Glomerular endothelial cell (primary cell): ENCODE results near the gene SNAPIN. TPM values are rescaled to one million over a fixed set of nuclear protein-coding genes. Genes with fewer than 3 reads are reported as not detected.
A peak's percentile ranks its signal among the peaks of the same experiment; 100 is the strongest.
"Not testable (repeated sequence)": the region's sequence is repeated elsewhere in the genome, so short reads cannot be mapped to it uniquely, and the experiment has no call there.

ENCODE experiments used
- DNase-seq: peaks from one replicate; pipeline ENCODE4 v3.0.0-alpha.2; 2011; ENCODE audit warnings: low read depth, low spot score; ENCODE audit errors: extremely low read depth
- total RNA-seq: library from RNA; depleted of rRNA; stranded (reverse); fragments of >200 nt; gene quantifications from 2 replicates; pipeline ENCODE4 v1.2.3, GENCODE V29; 2015

Gene SNAPIN
- total RNA-seq, 1 donor from 2014 or later = 41.4 TPM

GRCh38 chr1:153646672-153647345 is 11.7 kb upstream of the SNAPIN start:
- no peak for DNase-seq

GRCh38 chr1:153647346-153647714 is 11.2 kb upstream of the SNAPIN start:
- no peak for DNase-seq

- DNase-seq = no peak
Measured at GRCh38 chr1:153648000-153648643, 10.4 kb upstream of the SNAPIN start.

GRCh38 chr1:153649137-153649862 is 9.2 kb upstream of the SNAPIN start:
- DNase-seq = no peak

DNA sequence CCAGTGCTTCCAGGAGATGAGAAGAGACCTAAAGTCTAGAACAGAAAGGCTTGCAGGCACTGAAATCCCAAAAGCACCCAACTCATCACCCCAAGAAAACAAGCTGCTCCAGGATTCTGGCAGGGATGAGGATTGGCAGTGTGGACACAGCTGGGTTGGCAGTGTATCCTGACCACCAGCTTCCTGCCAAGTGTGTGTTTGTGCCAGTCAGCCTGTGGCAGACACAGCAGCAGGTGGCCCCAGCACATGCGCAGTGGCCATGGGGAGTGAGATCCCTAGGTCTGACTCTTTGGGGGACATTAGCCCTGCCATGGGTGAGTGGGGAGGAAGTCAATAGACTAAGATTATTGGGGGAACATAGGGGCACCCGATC is 8.7 kb upstream of the SNAPIN start:
- DNase-seq = no peak

DNA sequence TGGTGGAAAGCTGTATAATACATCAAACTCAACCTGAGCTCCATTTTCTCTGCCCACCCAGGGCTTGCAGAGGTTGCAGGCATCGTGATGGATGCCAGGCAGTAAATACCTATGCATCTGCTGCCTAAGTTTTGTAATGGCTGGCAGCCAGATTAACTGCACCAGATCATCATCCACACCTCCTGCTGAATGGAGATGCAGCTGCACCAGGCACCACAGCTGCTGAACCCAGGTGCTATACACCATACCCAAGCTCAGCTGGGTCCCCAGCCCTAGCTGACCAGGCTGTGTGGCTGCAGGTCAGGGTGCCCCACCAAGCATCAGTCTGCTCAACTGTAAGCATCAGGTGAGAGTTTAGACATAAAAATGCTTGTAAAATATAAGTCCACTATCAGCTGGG is 6.7 kb upstream of the SNAPIN start:
- DNase-seq = no peak

GRCh38 chr1:153652805-153653500 is 5.5 kb upstream of the SNAPIN start:
- DNase-seq = no peak

DNA sequence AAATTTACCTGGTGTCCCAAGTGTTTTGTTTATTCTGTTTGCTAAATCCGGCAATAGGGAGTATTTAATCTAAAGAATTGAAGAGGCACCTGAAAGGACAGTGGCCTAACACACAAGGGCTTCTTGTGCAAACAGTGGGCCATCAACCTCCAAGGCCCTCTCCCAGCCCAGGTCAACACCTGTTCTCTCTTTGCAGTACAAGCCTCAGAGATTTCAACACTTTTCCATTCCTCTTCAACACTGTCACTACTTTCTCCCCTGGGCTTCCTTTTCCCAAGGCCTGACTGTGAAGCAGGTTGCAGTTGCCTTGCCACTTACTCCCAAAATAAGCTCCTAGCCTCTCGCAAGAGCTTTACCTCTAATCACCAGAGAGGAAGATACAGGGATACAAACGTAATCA is 3.2 kb upstream of the SNAPIN start:
- DNase-seq = no peak

GRCh38 chr1:153659175-153659534 is 652 bp downstream of the SNAPIN start:
- DNase-seq = no peak

DNA sequence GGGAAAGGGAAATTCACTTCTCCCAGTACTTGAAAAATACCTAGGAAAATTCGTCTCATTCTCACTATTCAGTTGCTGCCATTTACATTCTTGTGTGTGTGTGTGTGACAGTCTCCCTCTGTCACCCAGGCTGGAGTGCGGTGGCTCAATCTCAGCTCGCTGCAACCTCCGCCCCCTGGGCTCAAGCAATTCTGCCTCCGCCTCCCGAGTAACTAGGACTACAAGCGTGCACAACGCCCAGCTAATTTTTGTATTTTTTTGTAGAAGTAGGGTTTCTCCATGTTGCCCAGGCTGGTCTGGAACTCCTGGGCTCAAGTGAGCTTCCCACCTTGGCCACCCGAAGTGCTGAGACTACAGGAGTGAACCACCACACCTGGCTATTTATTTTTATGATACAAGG is 1.2 kb downstream of the SNAPIN start:
- no peak for DNase-seq

DNA sequence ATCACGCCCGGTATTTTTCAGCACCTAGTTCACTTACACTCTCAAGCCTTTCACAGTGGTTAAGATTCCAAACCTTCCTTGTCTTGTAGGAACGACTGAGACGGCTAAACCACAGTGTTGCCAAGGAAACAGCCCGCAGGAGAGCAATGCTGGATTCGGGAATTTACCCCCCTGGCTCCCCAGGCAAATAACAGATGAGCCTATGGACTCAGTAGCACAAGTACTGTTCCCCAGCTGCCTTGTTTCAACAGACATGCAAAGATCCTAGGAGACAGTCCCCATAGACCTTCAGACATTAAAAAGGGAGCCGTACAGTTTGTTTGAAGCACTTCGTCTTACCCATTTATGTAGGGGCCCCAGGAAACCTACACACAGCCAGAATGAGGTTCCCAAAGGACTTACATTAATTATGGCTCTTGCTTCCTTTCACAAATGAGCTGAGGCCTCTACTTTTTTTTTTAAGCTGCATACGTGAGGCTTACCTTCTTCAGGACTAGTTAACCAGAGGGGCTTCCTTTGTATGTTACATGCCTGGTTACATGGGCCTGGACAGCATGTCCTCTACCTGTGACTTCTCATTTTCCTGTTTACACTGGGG is 2.7 kb downstream of the SNAPIN start:
- DNase-seq = no peak

GRCh38 chr1:153662269-153662668 is 3.8 kb downstream of the SNAPIN start:
- DNase-seq = no peak

DNA sequence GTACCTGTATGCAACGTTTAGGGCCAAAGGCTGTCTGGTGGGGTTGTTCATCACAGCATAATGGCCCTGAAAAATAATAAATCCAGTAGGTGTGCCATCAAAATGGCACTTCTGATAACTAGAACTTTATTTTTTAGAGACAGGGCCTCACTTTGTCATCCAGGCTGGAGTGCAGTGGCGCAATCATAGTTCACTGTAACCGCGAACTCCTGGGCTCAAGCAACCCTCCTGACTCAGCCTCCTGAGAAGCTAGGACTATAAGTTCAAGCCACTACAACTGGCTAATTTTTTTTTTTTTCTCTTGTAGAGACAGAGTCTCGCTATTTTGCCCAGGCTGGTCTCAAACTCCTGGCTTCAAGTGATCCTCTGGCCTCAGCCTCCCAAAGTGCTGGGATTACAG is 4.7 kb downstream of the SNAPIN start:
- no peak for DNase-seq

DNA sequence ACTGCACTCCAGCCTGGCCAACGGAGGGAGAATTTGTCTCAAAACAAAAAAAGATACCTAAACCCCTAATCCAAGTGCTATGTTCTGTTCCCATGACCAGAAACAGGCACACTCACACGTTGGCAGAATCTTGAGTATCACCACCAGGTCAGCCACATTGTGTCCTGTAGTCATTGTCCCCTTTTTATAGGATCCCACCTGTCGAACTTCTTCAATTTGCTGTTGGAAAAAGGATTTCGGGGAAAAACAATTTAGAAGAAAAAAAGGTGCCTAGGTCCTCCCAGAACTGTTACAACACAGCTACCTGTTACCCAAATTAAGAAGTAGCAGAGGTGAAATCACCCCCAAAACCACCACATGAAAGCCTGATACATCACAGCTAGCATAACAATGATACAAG is 8.9 kb downstream of the SNAPIN start:
- DNase-seq = no peak

DNA sequence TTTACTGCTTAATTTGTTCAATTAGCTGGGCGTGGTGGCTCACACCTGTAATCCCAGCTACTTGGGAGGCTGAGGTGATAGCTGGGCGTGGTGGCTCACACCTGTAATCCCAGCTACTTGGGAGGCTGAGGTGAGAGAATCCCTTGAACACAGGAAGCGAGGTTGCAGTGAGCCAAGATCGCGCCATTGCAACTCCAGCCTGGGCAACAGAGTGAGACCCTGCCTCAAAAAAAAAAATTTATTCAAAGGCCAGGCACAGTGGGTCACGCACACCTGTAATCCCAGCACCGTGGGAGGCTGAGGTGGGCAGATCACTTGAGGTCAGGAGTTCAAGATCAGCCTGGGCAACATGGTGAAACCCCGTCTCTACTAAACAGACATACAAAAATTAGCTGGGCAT is 10.2 kb downstream of the SNAPIN start:
- DNase-seq = not testable (repeated sequence)

DNA sequence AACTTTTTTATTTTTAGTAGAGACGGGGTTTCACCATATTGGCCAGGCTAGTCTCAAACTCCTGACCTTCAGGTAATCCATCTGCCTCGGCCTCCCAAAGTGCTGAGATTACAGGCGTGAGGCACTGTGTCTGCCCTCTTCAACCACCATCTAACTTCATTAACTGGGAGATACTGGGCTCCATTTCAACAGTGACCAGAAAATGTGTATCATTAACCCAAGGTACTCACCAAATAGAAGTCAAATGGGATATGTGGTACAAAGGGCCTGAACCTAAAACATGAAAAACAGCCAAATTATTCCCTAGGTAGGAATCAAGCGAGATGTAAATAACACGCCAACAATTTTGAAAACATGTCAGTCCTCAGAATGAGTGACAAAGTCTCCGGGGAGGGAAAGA is 11.1 kb downstream of the SNAPIN start:
- no peak for DNase-seq

DNA sequence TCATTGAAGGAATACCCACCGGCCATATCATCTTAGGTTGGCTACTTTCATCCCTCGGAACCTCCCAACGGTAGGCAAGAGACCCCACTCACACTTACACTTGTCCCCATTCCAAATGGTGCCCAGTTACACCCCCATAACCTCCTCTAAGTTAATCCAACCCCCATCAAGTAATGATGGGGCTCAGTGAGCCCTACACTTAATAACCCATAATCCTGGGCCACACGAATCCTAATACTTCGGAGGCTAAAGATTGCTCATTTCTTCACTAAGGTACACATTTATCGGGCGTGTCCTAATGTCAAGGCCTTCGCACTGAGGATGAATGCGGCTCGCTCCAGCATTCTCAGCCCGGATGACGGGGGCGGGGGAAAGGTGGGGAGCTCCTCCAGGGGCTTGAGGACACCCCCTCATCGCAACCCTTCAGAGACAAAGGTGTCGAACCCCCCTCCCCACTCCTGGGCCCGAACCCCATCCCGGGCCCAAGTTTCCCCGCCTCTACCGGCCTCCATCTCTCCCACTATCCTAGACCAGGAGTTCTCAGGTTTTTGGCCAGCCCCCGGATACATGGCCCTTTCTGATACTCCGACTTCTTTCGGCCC is 11.9 kb downstream of the SNAPIN start:
- DNase-seq = no peak

GRCh38 chr1:153670859-153671627 is 12.5 kb downstream of the SNAPIN start, which contains the start of gene ILF2:
Gene ILF2 (minus strand): TSS chr1:153670993. CDS start chr1:153670922, 71 bp downstream.
- peak; percentile 100 for DNase-seq

- not testable (repeated sequence) for DNase-seq
Measured at GRCh38 chr1:153671628-153672353, 13.3 kb downstream of the SNAPIN start.
